IPS-15b (cell line): ENCODE measurements around the gene ZDHHC12.

Experiments
- H3K27me3 ChIP-seq: one replicate; pipeline ENCODE4 v1.6.1; 2013; ENCODE audit warnings: low read length; ENCODE audit not compliant: control insufficient read depth, insufficient read depth
- H3K36me3 ChIP-seq: one replicate; pipeline ENCODE4 v1.6.1; 2013; ENCODE audit warnings: low read length; ENCODE audit not compliant: control insufficient read depth, insufficient read depth
- H3K4me1 ChIP-seq: one replicate; pipeline ENCODE4 v1.6.1; 2013; ENCODE audit warnings: mild to moderate bottlenecking, low read length; ENCODE audit not compliant: control insufficient read depth, insufficient read depth
- H3K4me3 ChIP-seq: one replicate; pipeline ENCODE4 v1.5.1; 2013; ENCODE audit warnings: low read depth, low read length
- H3K9ac ChIP-seq: one replicate; pipeline ENCODE4 v1.6.1; 2013; ENCODE audit warnings: low read depth, mild to moderate bottlenecking, low read length
- H3K9me3 ChIP-seq: one replicate; pipeline ENCODE4 v1.6.1; 2013; ENCODE audit warnings: mild to moderate bottlenecking, low read length; ENCODE audit not compliant: control insufficient read depth, insufficient read depth

Gene ZDHHC12

GRCh38 chr9:128753627-128754026 lies 29.7 kb upstream of the ZDHHC12 start:
- no peak overlapping the region for H3K4me3 ChIP-seq
- H3K27me3 ChIP-seq = no peaks in the 10 kb centered on the region
- no peak overlapping the region for H3K9ac ChIP-seq
- no peaks in the 10 kb centered on the region for H3K4me1 ChIP-seq
- peaks cover 19% of the 10 kb centered on the region for H3K36me3 ChIP-seq
- H3K9me3 ChIP-seq = no peaks in the 10 kb centered on the region

- no peaks in the 10 kb centered on the region for H3K4me1 ChIP-seq
- H3K36me3 ChIP-seq = peaks cover 19% of the 10 kb centered on the region
- H3K27me3 ChIP-seq = no peaks in the 10 kb centered on the region
- H3K9me3 ChIP-seq = no peaks in the 10 kb centered on the region
- no peak overlapping the region for H3K9ac ChIP-seq
- no peak overlapping the region for H3K4me3 ChIP-seq
Measured at GRCh38 chr9:128750926-128751595, 27.1 kb upstream of the ZDHHC12 start.

GRCh38 chr9:128747241-128747640 lies 23.3 kb upstream of the ZDHHC12 start:
- Histone ChIP-seq H3K9ac (no peak overlapping the region), H3K36me3 (peaks cover 11% of the 10 kb centered on the region), H3K4me3 (no peak overlapping the region), H3K4me1 (no peaks in the 10 kb centered on the region), H3K27me3 (no peaks in the 10 kb centered on the region), H3K9me3 (no peaks in the 10 kb centered on the region)

GRCh38 chr9:128743421-128743820 lies 19.5 kb upstream of the ZDHHC12 start:
- no peaks in the 10 kb centered on the region for H3K4me1 ChIP-seq
- H3K27me3 ChIP-seq = no peaks in the 10 kb centered on the region
- no peaks in the 10 kb centered on the region for H3K9me3 ChIP-seq
- H3K9ac ChIP-seq = no peak overlapping the region
- H3K4me3 ChIP-seq = no peak overlapping the region
- H3K36me3 ChIP-seq = peaks cover 12% of the 10 kb centered on the region

GRCh38 chr9:128742401-128742800 lies 18.5 kb upstream of the ZDHHC12 start:
- Histone ChIP-seq H3K27me3 (no peaks in the 10 kb centered on the region), H3K4me3 (no peak overlapping the region), H3K9ac (no peak overlapping the region), H3K9me3 (no peaks in the 10 kb centered on the region), H3K36me3 (peaks cover 12% of the 10 kb centered on the region), H3K4me1 (no peaks in the 10 kb centered on the region)

- Histone ChIP-seq H3K9ac (no peak overlapping the region), H3K27me3 (no peaks in the 10 kb centered on the region), H3K9me3 (no peaks in the 10 kb centered on the region), H3K4me1 (no peaks in the 10 kb centered on the region), H3K36me3 (peaks cover 3% of the 10 kb centered on the region), H3K4me3 (no peak overlapping the region)
Measured at GRCh38 chr9:128735373-128735772, 11.4 kb upstream of the ZDHHC12 start.

GRCh38 chr9:128733256-128733655 lies 9.3 kb upstream of the ZDHHC12 start:
- no peaks in the 10 kb centered on the region for H3K27me3 ChIP-seq
- no peaks in the 10 kb centered on the region for H3K4me1 ChIP-seq
- H3K4me3 ChIP-seq = no peak overlapping the region
- no peaks in the 10 kb centered on the region for H3K9me3 ChIP-seq
- no peak overlapping the region for H3K9ac ChIP-seq
- no peaks in the 10 kb centered on the region for H3K36me3 ChIP-seq

GRCh38 chr9:128732576-128732975 lies 8.6 kb upstream of the ZDHHC12 start:
- H3K27me3 ChIP-seq = no peaks in the 10 kb centered on the region
- no peak overlapping the region for H3K4me3 ChIP-seq
- H3K4me1 ChIP-seq = no peaks in the 10 kb centered on the region
- H3K9me3 ChIP-seq = no peaks in the 10 kb centered on the region
- H3K9ac ChIP-seq = no peak overlapping the region
- no peaks in the 10 kb centered on the region for H3K36me3 ChIP-seq

- Histone ChIP-seq H3K4me3 (no peak overlapping the region), H3K27me3 (no peaks in the 10 kb centered on the region), H3K9ac (no peak overlapping the region), H3K4me1 (no peaks in the 10 kb centered on the region), H3K36me3 (no peaks in the 10 kb centered on the region), H3K9me3 (no peaks in the 10 kb centered on the region)
Measured at GRCh38 chr9:128731691-128732090, 7.8 kb upstream of the ZDHHC12 start.

GRCh38 chr9:128731093-128731492 lies 7.2 kb upstream of the ZDHHC12 start:
- Histone ChIP-seq H3K4me1 (no peaks in the 10 kb centered on the region), H3K27me3 (no peaks in the 10 kb centered on the region), H3K9ac (no peak overlapping the region), H3K9me3 (no peaks in the 10 kb centered on the region), H3K36me3 (no peaks in the 10 kb centered on the region), H3K4me3 (no peak overlapping the region)

GRCh38 chr9:128729766-128730517 lies 6.0 kb upstream of the ZDHHC12 start:
- Histone ChIP-seq H3K27me3 (no peaks in the 10 kb centered on the region), H3K9ac (no peak overlapping the region), H3K4me3 (no peak overlapping the region), H3K36me3 (no peaks in the 10 kb centered on the region), H3K9me3 (no peaks in the 10 kb centered on the region), H3K4me1 (no peaks in the 10 kb centered on the region)

- no peak overlapping the region for H3K4me3 ChIP-seq
- no peaks in the 10 kb centered on the region for H3K27me3 ChIP-seq
- H3K36me3 ChIP-seq = no peaks in the 10 kb centered on the region
- H3K4me1 ChIP-seq = no peaks in the 10 kb centered on the region
- no peaks in the 10 kb centered on the region for H3K9me3 ChIP-seq
- H3K9ac ChIP-seq = peak overlapping the region; percentile 5
Measured at GRCh38 chr9:128729302-128729701, 5.4 kb upstream of the ZDHHC12 start.
